CD4-positive, alpha-beta T cell (primary cell): ENCODE data around the gene EPSTI1. TPM values are rescaled to one million over a fixed set of nuclear protein-coding genes. Genes with fewer than 3 reads are reported as not detected.

Source experiments
- ATAC-seq: fragments of 200-7000 bp; cut with Tn5 transposase; one replicate; pipeline ENCODE4 v1.10.0; 2022; ENCODE audit warnings: mild to moderate bottlenecking; ENCODE audit not compliant: poor library complexity
- CTCF ChIA-PET: fragments of 350-600 bp; sonication (Branson Sonifier 250); formaldehyde crosslinking; loops from one replicate; lab custom pipeline; 2021; ENCODE audit warnings: antibody characterized with exemption, inconsistent platforms; lab: Charles Lee
- POLR2A ChIA-PET: fragments of 350-600 bp; sonication (Branson Sonifier 250); formaldehyde crosslinking; loops from one replicate; lab custom pipeline; 2021; ENCODE audit warnings: antibody characterized with exemption, inconsistent platforms; lab: Charles Lee
- DNase-seq, 14 experiments: peaks; one replicate each; pipeline ENCODE4 v3.0.0-alpha.2; 2013 to 2020; ENCODE audit warnings: mixed read lengths in 2 of 14
- H3K27ac ChIP-seq, 2 donors: one replicate each; pipeline versions ENCODE4 v1.5.1 to v1.7.0; 2013; ENCODE audit warnings: low read length in 2 of 2, low read depth in 1 of 2, mild to moderate bottlenecking in 1 of 2
- H3K27me3 ChIP-seq, 2 experiments: 1 replicate in 1 of 2; 2 replicates in 1 of 2; pipeline versions ENCODE4 v1.6.1 to v1.7.0; 2013; ENCODE audit warnings: low read length in 2 of 2, control low read depth in 1 of 2, mild to moderate bottlenecking in 1 of 2, moderate library complexity in 1 of 2; ENCODE audit not compliant: insufficient read depth in 2 of 2, control insufficient read depth in 1 of 2
- H3K36me3 ChIP-seq: one replicate; pipeline ENCODE4 v1.6.1; 2013; ENCODE audit warnings: low read length, control low read depth; ENCODE audit not compliant: insufficient read depth
- H3K4me1 ChIP-seq: one replicate; pipeline ENCODE4 v1.6.1; 2013; ENCODE audit warnings: low read length, control low read depth; ENCODE audit not compliant: insufficient read depth
- H3K4me3 ChIP-seq: one replicate; pipeline ENCODE4 v1.5.1; 2013; ENCODE audit warnings: mild to moderate bottlenecking, low read length, moderate library complexity
- H3K9me3 ChIP-seq, 2 experiments: 1 replicate in 1 of 2; 2 replicates in 1 of 2; pipeline versions ENCODE4 v1.6.1 to v1.7.0; 2013; ENCODE audit warnings: low read length in 2 of 2, mild to moderate bottlenecking in 2 of 2, control low read depth in 1 of 2, moderate library complexity in 1 of 2; ENCODE audit not compliant: control insufficient read depth in 1 of 2, insufficient read depth in 1 of 2
- H3K27ac Mint-ChIP-seq: one replicate; pipeline ENCODE4 v1.8.0; 2020; ENCODE audit warnings: mixed read lengths
- H3K27me3 Mint-ChIP-seq: one replicate; pipeline ENCODE4 v1.8.0; 2021; ENCODE audit warnings: mixed read lengths
- H3K36me3 Mint-ChIP-seq: one replicate; pipeline ENCODE4 v1.8.0; 2021; ENCODE audit warnings: low read depth, mixed read lengths
- H3K4me1 Mint-ChIP-seq: one replicate; pipeline ENCODE4 v1.8.0; 2021; ENCODE audit warnings: low read depth, mixed read lengths
- H3K4me3 Mint-ChIP-seq: one replicate; pipeline ENCODE4 v1.8.0; 2020; ENCODE audit warnings: mild to moderate bottlenecking, mixed read lengths
- H3K9me3 Mint-ChIP-seq: one replicate; pipeline ENCODE4 v1.8.0; 2020; ENCODE audit warnings: mixed read lengths
- CTCF ChIP-seq: fragments of 200-600 bp; IDR thresholded peaks from one replicate; pipeline ENCODE4 v1.8.0; 2022; ENCODE audit warnings: antibody characterized with exemption, mild to moderate bottlenecking
- intact Hi-C, 2 experiments: fragments of 100-400 bp; cut with DNase I in 1 of 2; cut with micrococcal nuclease in 1 of 2; formaldehyde crosslinking; loops; one replicate each; pipeline versions ENCODE4 v1.15.1 to v1.9.0; 2023 to 2025; cut with DNase I, micrococcal nuclease
- total RNA-seq, 174 experiments: library from RNA in 2 of 174; stranded (reverse) in 2 of 174; gene quantifications; one replicate each; pipeline ENCODE4 v1.2.3 and lab custom pipeline; 2021 to 2026

The EPSTI1 gene
- total RNA-seq, 2 experiments from 2014 or later: 23.5 to 24.5 TPM

GRCh38 chr13:42849200-42849599 is 142.8 kb downstream of the EPSTI1 start:
- Mint-ChIP-seq H3K27me3 (peaks cover 9% of the 10 kb centered on the region), H3K36me3 (no peaks in the 10 kb centered on the region), H3K27ac (no peak overlapping the region), H3K4me1 (no peaks in the 10 kb centered on the region), H3K4me3 (no peak overlapping the region), H3K9me3 (no peaks in the 10 kb centered on the region)
- no peak for TF ChIP-seq CTCF
- Histone ChIP-seq H3K27me3 (no peaks in the 10 kb centered on the region), H3K9me3 (no peaks in the 10 kb centered on the region), H3K27ac (no peak overlapping the region), H3K4me3 (no peak overlapping the region), H3K4me1 (no peaks in the 10 kb centered on the region), H3K36me3 (no peaks in the 10 kb centered on the region)
- ChIA-PET POLR2A (no interaction called here), CTCF (no interaction called here)
- ATAC-seq: no peak
- intact Hi-C loops: no loop called here
- DNase-seq: no peak

GRCh38 chr13:42847891-42848663 is 144.0 kb downstream of the EPSTI1 start:
- DNase-seq (no peak), ATAC-seq (no peak)
- Histone ChIP-seq H3K27ac (no peak overlapping the region), H3K4me3 (no peak overlapping the region), H3K36me3 (no peaks in the 10 kb centered on the region), H3K4me1 (no peaks in the 10 kb centered on the region), H3K9me3 (no peaks in the 10 kb centered on the region), H3K27me3 (no peaks in the 10 kb centered on the region)
- ChIA-PET POLR2A (no interaction called here), CTCF (no interaction called here)
- Mint-ChIP-seq H3K36me3 (no peaks in the 10 kb centered on the region), H3K4me1 (no peaks in the 10 kb centered on the region), H3K9me3 (no peaks in the 10 kb centered on the region), H3K4me3 (no peak overlapping the region), H3K27me3 (peaks cover 8% of the 10 kb centered on the region), H3K27ac (no peak overlapping the region)
- intact Hi-C loops: no loop called here
- TF ChIP-seq CTCF: no peak

- CTCF ChIA-PET: no interaction called here
- ATAC-seq: no peak
- Histone ChIP-seq H3K4me3 (no peak overlapping the region), H3K27ac (no peak overlapping the region), H3K9me3 (no peaks in the 10 kb centered on the region), H3K36me3 (no peaks in the 10 kb centered on the region), H3K4me1 (no peaks in the 10 kb centered on the region), H3K27me3 (no peaks in the 10 kb centered on the region)
- intact Hi-C loops: no loop called here
- Mint-ChIP-seq H3K4me3 (no peak overlapping the region), H3K27ac (no peak overlapping the region), H3K9me3 (no peaks in the 10 kb centered on the region), H3K36me3 (no peaks in the 10 kb centered on the region), H3K27me3 (no peaks in the 10 kb centered on the region), H3K4me1 (no peaks in the 10 kb centered on the region)
- no peak for TF ChIP-seq CTCF
- POLR2A ChIA-PET: no interaction called here
- DNase-seq: no peak
These were observed 154.9 kb downstream of the EPSTI1 start for GRCh38 chr13:42836930-42837690.

Other genes starting within 250 kb of the EPSTI1 start
- not detected for gene FAM216B, start 210.7 kb downstream of the EPSTI1 start, total RNA-seq
- gene DNAJC15, start 31.3 kb upstream of the EPSTI1 start, total RNA-seq: 1 to 10 TPM; 6.8 to 7.6 TPM